ENCODE results near the gene SH2B3.

SH2B3 gene

DNA sequence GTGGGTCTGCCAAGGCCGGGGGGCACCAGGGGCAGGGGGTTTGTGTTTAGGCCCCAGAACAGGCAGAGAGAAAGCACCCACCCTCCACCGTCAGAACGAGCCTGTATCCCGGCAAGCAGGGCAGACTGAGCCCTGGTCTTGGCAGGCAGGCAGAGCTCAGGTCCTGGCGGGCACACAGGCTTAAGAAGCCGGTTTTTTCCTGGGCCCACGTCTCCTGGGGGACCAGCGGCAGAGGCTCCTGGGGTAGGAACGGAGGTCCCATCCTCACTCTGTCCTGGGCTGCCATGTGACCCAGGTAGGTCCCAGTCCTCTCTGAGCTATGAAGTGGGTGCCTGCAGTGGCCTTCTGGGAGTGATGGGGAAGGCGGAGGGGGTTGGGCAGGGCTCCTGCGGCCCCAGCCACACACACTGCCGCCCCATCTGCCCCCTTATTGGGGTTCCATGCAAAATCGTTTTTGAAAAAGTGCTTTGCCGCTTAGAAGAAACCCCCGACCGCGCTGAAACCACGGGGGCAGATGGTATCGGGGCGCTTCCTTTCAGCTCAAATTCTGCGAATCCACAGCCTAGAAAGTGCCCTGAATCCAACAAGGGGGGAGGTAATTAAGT is 24.2 kb downstream of the SH2B3 start:
- ATAC-seq = peak; percentile 15 to 19

DNA sequence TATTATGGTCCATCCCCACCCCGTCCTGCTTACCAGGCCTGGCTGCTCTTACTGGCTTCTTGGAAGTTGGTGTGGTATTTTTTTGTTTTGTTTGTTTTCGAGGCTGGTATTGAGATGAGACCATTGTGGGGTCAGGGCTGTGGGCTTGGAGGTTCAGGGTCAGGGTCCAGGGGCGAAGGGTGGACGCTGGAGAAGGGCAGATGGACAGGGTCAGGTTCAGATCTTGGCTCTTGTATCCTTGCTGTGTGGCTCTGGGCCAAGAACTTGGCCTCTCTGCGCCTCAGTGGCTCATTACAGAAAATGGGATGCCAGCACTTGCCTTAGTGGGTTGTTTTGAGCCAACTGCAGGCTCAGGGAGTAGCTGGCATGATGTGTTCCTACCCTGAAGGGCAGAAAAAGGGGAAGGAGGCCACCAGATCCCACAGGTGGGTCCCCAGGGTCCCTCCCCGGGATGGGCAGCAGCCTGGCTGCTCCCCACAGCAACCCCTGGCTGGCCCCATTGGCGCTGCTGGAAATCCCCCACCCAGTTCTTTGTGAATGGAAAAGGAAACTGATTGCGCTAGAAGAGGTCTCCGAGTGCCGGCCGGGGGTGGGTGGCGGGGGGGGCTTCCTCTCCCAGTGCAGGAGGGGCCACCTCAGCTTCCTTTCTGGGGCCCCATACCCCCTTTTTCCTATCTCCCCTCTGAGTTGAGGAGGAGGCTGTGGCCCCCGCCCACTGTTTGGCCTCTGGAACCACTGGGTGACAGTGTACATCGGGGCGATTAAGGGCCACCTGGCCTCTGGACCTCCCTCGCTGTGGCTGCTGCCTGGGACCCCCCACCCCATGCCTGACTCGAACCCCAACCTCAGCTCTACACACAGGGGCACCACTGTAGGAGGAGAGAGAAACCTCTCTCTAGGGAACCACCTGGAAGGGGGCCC is 25.0 kb downstream of the SH2B3 start:
- peak; percentile 23 to 39 for ATAC-seq

- no peak for ATAC-seq
These were observed 26.0 kb downstream of the SH2B3 start for GRCh38 chr12:111431772-111432171.

DNA sequence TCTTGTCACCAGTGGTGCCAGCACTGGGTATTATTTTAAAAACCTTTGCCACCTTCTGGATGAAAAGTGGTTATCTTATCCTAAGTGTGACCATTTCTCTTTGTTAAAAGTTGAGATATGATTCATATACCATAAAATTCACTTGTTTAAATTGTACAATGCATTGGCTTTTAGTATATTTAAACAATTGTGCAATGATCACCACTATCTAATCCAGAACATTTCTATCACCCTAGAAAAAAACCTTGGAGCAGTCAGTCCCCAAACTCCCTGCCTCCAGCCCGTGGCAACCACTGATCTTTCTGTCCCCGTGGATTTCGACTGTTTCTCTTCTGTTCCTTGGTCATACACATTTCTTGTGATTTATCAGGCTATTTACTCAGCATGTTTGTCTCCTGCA is 28.3 kb downstream of the SH2B3 start:
- ATAC-seq = no peak

DNA sequence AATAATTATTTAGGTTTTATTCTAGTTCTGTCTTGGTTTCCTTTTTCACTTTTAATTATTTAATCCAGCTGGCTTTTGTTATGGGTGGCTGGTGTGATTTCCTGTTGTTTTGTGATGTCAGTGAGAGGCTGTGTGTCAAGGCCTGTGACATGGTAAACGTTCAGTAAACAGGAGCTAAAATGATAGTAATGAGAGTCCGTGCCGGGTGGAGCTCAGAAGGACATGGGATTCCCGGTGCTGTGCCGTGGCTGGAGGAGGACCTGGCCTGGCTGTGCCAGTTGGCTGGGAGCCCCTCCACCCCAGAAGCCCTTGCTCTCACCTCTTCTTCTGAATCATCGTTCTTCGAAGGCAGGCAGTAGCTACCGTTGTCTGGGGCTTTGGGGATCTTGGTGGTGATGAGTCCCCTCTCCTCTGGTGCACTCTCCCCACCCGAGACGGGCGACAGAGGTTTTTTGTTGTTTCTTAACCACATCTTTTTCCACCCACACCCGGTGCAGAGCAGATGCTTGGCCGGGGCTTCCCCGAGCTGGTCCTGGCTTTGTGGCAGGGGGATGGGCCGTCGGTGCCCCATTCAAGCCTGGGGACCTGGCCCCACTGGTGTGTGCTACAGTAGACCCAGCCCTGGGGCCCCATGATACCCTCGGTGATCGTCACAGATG is 29.1 kb downstream of the SH2B3 start:
- ATAC-seq = peak; percentile 86 to 88

DNA sequence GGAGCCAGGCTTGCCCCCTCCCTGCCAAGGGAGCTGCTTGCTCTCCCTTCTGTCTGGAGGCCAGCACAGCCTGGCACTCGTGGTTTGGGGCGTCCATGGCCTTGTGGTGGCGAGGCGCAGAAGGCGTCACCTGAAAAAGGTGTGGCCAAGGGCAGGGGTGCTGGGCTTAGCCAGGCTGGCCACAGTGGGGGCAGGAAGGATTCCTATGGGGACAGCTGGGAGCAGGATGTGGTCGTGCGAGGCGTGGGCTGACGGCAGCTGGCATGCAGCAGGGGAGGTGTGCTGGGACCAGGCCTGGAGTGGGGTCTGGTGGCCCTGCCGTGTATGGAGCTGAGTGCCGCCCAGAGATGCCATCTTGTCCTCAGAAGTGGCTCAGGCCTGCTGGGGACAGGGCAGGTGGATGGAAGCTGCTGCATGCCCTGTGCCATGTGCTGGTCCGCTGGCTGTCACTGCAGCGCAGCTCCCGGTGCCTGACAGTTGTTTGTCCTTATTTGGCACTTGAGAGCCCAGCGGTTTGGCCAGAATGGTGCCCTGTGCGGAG is 30.0 kb downstream of the SH2B3 start:
- no peak for ATAC-seq

- no peak for ATAC-seq
These were observed 30.5 kb downstream of the SH2B3 start for GRCh38 chr12:111436266-111436665.

DNA sequence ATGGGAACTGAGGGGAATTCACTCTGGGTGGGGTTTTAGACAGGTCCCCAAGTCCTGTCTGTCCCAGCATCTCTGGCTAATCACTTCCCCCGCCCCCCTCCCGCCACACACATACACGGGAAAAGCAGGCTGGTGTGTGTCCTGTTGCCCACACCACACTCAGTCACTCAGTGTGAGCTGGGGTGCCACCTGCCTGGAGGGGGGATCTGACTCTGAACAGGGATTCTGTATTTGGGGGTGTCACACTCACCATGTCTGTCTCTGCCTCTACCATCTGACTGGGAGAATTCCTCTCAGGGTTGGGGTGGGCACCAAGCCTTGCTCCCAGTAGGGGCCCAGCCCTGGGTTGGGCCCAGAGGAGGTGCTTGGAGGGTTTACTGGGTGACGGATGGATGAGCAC is 31.1 kb downstream of the SH2B3 start:
- no peak for ATAC-seq

GRCh38 chr12:111437816-111438454 is 32.2 kb downstream of the SH2B3 start:
- no peak for ATAC-seq

DNA sequence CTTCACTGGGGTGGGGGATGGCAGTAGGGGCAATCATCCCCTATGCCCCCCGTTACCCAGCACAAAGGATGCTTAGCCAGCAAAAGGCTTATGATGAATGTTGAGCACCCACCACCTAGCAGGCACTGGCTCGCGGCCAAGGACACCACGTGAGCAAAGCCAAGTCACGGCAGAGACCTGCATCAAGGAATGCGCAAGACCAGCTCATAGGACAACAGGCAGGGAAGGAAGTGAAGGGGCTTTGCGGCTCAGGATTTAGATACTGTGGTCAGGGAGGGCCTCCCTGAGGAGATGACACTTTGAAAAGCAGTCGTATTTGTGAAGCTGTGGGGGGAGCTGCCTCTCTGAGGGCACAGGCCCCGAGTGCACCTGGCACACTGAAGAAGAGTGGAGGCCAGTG is 32.8 kb downstream of the SH2B3 start:
- no peak for ATAC-seq

- ATAC-seq = no peak
These were observed 34.0 kb downstream of the SH2B3 start for GRCh38 chr12:111439657-111440151.

- no peak for ATAC-seq
These were observed 34.4 kb downstream of the SH2B3 start for GRCh38 chr12:111440152-111440551.

DNA sequence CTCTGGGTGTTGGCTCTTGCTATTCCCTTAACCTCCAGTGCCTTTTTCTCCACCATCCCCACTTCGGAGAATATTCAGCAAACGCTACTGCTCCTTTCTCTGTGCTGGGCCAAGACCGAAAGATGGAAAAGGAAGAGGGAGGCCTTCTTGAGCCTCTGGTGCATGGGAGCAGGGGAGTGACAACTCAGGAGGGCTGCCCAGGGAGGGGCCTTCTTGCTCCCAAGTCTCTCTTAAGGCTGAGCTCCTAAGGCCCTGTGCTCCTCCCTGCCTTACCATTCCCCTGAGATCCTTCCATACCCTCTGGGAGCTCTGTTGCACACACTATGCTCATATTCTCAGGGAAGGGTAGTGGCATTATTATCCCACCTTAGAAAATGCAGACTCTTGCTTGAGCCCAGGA is 34.9 kb downstream of the SH2B3 start:
- ATAC-seq = no peak

GRCh38 chr12:111441107-111441928 is 35.6 kb downstream of the SH2B3 start:
- no peak for ATAC-seq

DNA sequence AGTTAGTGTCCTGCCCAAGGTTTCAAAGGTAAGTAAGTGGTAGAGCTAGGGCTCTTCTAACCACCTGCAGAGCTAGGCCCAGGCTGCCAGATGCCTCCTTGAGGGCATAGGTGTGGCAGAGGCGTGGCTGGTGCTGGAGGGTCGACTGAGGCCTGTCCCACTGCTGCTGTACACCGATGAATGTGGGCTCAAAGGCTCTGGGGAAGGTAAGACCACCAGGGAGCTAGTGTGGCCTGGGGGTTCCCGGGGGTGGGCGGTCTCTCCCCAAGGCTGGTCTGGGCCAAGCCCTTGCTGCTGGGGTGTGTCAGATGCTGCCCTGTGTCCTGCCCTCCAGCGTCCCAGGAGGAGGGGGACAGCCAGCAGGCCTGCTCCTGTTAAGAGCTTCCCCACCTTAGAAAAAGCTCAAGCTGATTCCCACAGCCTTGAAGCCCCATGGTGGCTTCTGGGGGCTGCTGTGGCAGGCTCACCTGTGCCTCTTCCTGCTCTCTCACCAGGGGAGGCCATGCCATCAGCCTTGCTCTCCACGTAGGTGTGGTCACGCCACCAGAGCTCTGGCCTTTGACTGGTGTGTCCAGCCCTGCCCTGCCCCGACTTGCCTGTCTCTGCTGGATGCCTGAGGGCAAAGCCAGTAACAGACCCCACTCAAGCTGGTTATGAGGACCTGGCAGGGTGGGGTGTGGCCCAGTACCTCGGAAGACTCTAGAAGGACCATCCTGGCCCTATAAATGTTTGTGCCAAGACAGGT is 36.8 kb downstream of the SH2B3 start:
- ATAC-seq = no peak

- ATAC-seq = no peak
These were observed 37.4 kb downstream of the SH2B3 start for GRCh38 chr12:111443086-111443485.

DNA sequence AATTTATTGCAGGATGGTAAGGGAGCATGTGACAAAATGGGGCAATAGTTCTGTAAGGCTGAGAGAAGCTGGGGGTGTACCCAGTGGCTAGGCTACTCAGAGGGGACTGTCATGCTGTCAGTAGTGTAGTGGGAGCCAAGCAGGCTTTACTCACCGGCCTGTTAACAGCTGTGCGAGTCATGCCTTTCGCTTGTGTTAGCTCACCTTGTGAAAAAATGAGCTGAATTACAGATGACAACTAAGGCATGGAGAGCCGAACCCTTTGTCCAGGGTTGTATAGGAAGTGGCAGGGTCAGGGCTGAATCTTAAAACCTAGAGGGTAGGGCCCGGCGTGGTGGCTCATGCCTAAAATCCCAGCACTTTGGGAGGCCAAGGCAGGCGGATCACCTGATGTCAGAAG is 37.9 kb downstream of the SH2B3 start:
- ATAC-seq = peak; percentile 75

GRCh38 chr12:111444314-111444924 is 38.7 kb downstream of the SH2B3 start:
- ATAC-seq = peak; percentile 25 to 42

DNA sequence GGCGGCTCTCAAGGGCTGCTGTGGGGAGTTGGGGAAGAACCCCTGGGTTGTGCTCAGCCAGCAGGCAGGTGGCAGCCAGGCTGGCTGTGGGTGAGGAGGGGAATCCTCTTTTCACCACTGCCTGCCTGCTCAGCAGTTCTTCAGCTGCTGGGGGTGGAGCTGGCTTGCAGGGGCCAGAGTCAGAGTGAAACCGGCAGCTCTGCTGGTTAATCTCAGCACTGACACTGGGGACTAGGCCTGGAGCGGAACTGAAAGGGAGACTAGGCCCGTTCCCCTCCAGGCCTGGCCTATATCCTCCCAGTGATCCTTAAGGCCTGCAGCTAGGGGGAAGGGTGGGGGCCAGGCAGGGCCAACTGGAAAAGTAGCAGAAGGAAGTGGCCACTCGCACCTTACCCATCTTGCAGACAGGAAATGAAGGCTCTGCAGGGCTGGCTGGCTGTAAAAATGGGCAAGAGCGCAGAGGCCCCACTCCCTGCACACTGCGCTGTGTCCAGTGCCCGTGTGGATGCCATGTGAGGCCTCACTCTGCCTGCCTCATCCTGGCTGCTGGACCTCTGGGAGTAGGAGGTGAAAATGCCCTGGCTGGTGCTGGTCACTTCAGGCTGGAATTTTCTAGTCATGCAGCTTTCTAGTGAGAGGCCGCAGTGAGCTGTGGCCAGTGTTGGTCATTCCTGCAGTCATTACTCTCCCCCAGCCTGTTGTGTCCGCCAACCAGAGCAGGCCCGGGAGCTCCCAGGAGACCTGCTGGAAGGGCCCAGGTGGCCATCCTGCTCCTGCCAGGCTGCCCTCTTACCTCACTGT is 39.4 kb downstream of the SH2B3 start:
- ATAC-seq = peak; percentile 92 to 94

Data from activated CD4-positive, CD25-positive, alpha-beta regulatory T cell treated with anti-CD3 and anti-CD28 coated beads, Interleukin-2, amount 50 U/mL, for 24 hours (primary cell).